ENCODE results near the gene LGALS1. TPM values are rescaled to one million over a fixed set of nuclear protein-coding genes. Genes with fewer than 3 reads are reported as not detected.

Gene LGALS1
- polyA plus RNA-seq, 10 donors: 1,423 to 2,007 (median 1,545) TPM

GRCh38 chr22:37659897-37660708 is 15.3 kb upstream of the LGALS1 start:
- DNase-seq: no peak

DNA sequence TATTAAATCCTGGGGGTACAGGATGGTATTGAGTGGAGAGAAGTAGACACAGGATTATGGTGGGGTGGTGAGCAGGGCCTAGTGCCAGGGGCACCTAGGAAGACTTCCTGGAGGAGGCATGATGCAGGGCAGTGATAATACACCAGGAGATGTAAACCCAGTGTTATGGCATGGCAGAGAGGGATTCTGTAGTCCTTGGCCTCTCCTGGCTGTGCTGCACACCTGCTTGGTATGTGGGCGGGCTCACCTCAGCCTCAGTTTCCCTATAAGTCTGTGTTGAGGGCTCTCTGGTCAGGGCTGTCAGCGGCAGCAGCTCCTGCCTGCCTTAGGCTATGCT is 14.8 kb upstream of the LGALS1 start:
- no peak for DNase-seq

GRCh38 chr22:37661160-37661924 is 14.1 kb upstream of the LGALS1 start:
- DNase-seq: peak; percentile 61 to 86 (median 75)

- DNase-seq: no peak
Measured at GRCh38 chr22:37662039-37662438, 13.4 kb upstream of the LGALS1 start.

DNA sequence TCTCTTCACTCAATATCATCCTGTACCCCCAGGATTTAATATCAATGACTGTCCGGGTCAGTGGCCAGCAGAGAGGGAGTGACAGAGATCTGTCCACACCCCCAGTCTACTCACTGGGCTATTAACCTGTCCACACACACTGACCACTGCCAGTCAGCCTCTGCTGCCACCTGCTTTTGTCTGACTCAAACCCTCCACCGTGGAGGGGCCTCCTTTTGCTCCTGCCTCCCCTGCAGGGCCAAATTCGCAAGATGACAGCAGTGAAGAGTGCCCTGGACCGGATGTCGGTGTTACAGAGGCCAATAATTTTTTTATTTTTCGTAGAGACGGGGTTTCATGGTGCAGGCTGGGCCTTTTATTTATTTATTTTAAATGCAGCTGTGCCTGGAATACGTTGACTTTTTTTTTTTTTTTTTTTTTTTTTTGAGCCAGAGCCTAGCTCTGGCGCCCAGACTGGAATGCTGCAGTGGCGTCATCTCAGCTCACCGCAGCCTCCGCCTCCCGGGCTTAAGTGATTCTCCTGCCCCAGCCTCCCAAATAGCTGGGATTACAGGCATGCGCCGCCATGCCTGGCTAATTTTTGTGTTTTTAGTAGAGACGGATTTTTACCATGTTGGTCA is 11.8 kb upstream of the LGALS1 start:
- DNase-seq: peak in 1 of 3 donors; percentile 46

GRCh38 chr22:37664249-37665101 is 11.0 kb upstream of the LGALS1 start:
- DNase-seq: no peak

GRCh38 chr22:37665487-37665886 is 9.9 kb upstream of the LGALS1 start:
- no peak for DNase-seq

DNA sequence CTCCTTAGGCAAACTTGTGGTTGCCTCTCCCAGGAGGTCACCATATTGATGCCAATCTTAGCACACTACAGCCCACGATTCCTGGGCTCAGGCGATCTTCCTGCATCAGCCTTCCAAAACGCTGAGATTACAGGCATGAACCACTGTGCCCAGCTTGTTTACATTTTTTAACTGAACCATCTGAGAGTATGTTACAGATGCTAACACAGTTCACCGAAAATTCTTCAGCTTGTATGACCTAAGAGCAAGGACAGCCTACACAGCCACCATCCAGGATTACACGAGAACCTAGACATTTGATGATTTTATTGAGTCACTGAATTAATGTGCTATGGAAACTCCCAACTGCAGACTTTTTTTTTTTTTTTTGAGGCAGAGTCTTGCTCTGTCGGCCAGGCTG is 5.8 kb upstream of the LGALS1 start:
- no peak for DNase-seq

- DNase-seq: no peak
Measured at GRCh38 chr22:37672206-37672919, 3.1 kb upstream of the LGALS1 start.

- no peak for DNase-seq
Measured at GRCh38 chr22:37672920-37673455, 2.4 kb upstream of the LGALS1 start.

DNA sequence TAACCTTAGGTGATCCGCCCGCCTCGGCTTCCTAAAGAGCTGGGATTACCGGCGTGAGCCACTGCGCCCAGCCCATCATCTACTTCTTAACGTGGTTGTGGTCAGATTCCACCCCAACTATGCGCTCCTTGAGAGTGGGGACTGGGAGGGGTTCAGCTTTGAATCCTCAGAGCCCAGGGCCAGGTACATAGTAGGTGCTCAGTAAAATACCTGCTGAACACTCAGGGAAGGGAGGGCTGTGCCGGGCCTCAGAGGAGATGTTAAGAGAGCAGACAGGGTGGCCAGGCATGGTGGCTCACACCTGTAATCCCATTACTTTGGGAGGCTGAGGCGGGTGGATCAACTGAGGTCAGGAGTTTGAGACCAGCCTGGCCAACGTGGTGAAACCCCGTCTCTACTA is 1.2 kb upstream of the LGALS1 start:
- no peak for DNase-seq

DNA sequence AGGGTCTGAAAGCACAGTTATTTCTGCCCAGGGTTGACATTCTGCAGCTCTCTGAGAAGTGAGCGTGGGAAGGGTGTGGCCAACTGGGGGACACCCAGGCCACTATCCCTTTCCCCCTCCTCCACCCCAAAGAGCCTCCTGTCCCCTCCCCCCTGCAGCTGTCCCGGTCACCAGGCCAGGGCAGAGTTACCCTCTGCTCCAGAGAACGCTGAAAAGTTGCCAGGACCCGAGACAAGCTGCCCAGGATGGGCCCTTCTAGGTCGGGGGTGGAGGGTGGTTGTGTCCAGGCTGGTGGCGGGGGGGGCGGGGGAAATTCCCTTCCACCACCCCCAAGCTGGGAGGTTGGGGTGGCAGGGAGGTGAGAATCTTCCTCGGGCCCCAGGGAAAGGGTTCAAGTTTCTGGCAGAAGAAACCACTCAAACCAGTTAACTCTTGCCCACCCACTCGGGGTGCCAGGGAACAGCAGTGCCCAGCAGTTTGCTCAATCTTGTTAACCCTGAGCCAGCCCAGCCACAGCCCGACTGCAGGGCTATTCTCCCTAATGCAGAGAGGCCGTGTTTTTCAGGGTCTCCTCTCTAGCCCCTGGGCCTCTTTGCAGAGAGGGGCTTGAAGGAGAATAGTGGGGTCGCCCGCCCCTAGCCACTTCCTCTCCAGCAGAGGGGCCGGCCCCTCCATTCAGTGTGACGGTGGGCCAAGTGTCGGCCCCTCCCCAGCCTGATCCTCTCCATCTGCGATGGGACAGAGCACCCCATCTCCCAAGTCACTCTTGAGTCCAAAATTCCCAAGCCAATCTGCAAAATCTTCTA is 697 bp downstream of the LGALS1 start:
- peak in 2 of 3 donors; percentile 68 for DNase-seq

DNA sequence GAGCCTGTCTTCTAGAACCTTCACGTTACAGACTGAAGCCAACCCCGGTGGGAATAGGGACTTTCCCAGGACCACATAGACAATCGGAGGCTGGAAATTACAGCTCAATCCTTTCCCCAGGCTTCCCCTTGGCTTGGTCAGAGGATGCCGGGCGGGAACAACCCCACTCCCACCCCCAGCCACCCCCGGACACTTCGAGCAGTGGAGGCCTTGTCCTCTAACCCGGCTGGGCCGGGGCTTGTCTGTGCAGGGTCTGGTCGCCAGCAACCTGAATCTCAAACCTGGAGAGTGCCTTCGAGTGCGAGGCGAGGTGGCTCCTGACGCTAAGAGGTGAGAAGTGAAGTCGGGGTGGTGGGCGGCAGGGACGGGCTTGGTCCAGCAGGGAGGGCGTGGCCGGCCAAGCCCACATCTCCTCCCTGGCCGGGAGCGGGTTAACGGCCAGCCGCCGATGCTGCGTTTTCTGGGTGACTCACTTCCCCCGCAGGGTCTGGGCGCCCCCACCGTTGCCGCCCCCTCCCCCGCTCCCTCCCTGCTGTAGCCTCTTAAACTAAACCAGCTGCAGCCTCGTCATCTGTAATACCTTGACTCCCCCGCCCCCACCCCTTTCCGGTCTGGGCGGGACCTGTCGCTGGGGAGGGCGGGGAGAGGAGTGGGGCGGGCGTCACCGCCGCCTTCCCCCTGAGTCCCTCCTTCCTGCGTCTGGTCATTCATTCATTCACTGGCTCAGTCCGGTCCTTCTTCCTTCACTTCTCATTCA is 1.5 kb downstream of the LGALS1 start:
- DNase-seq: peak; percentile 88 to 97 (median 94)

- DNase-seq: no peak
Measured at GRCh38 chr22:37677493-37677974, 2.1 kb downstream of the LGALS1 start.

- DNase-seq: no peak
Measured at GRCh38 chr22:37678372-37678771, 2.9 kb downstream of the LGALS1 start.

GRCh38 chr22:37679670-37680069 is 4.2 kb downstream of the LGALS1 start:
- no peak for DNase-seq

- DNase-seq: no peak
Measured at GRCh38 chr22:37680191-37680851, 4.9 kb downstream of the LGALS1 start.

GRCh38 chr22:37681001-37681424 is 5.6 kb downstream of the LGALS1 start:
- no peak for DNase-seq

Measured in muscle of back (tissue), 11 donors.